GM12872 (cell line): ENCODE data around the gene RGS18.

Experiments used
- TF ChIP-seq, protein P1 (sequence below): IDR thresholded peaks from 3 replicates; pipeline ENCODE4 v1.5.1; 2011; ENCODE audit warnings: low read depth, mild to moderate bottlenecking, low read length, moderate library complexity; ENCODE audit not compliant: insufficient read depth

Gene RGS18

DNA sequence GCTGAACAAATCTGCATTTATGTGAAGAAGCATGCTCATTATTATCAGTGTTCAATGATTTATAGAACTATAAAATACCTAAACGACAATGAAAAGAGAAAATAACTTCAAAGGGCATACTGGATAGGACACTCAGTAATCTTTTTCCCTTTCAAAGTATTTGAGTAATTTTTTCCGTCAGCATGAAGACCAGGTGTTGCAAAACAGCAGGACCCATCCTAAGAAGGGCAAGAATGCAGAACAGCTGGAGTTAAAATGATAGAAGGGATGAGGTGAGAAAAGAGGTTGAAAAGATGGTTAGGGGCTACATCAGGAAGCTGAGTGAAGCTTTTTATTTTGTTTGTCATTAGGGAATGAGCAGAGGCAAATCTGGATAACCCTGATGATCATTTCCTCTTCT, 7.1 kb upstream of the RGS18 start:
- TF ChIP-seq, protein P1, sequence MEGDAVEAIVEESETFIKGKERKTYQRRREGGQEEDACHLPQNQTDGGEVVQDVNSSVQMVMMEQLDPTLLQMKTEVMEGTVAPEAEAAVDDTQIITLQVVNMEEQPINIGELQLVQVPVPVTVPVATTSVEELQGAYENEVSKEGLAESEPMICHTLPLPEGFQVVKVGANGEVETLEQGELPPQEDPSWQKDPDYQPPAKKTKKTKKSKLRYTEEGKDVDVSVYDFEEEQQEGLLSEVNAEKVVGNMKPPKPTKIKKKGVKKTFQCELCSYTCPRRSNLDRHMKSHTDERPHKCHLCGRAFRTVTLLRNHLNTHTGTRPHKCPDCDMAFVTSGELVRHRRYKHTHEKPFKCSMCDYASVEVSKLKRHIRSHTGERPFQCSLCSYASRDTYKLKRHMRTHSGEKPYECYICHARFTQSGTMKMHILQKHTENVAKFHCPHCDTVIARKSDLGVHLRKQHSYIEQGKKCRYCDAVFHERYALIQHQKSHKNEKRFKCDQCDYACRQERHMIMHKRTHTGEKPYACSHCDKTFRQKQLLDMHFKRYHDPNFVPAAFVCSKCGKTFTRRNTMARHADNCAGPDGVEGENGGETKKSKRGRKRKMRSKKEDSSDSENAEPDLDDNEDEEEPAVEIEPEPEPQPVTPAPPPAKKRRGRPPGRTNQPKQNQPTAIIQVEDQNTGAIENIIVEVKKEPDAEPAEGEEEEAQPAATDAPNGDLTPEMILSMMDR: no peak

DNA sequence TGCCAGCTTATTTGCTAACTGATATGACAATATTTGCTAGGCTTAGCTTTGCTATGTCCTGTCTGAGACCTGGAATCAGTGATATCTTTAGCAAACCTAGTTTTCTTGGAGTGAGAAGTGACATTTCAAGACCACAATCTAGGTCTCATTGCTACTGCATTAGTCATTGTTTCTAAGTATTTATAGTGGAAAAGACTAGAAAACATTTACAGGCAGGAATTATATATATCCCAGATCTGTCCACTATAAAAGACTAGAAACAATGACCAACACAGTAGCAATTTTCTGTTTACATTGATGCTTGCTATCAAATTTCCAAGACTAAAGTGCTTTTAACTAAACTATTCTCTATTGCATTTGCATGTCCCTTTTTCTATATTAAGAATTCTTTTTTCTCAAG, 5.0 kb upstream of the RGS18 start:
- TF ChIP-seq, protein P1: no peak

DNA sequence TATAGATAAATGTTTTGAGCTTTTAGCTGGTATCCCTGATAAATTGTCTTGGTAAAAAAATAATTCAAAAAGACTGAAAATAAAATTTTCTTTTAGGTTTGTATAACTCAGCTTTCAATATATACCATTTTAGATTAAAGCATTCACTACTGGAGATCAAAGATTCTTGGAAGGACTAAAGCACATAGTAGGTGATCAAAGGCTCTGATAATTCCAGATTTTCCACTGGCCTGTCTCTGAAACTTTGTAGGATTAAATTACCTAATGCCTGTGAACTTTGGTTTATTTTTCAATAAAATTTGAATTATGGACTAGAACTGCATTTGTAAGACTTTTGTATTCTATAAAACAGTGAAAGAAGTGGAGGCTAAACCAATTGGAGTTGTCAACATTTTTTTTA, 1.2 kb upstream of the RGS18 start:
- TF ChIP-seq, protein P1: no peak

DNA sequence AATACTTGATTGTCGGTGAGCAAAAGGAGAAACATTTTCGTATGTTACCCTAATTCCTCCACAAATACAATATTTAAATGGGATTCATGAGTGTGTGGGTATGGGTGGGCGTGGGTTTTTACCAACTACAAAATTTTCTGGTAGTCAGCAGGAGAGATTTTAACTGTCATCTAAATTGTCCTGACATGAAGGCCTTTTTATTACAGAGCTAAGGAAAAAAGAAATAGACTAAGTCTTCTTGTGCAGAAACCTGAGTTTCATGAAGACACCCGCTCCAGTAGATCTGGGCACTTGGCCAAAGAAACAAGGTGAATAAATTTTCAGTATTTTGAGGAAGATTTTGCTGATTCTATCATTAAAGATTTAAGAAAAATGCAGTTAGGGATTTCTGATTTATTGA, 752 bp downstream of the RGS18 start:
- TF ChIP-seq, protein P1: no peak

DNA sequence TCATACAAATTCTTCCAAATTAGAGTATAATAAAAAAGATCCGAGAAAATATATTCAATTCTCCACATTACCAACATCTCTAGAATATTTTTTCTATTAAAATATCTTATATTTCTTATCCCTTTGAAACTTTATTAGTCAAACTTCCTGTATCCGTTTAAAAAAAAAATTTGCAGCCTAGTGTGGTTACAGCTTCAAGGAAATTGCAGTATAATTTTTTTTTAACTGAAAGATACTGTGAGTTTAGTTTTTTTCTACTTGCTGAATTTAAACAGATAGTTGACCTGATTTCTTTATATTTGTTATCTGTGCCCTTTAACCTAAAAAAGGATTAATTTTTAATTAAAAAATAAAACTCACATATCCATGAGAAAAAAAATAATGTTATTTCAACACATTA, 1.5 kb downstream of the RGS18 start:
- TF ChIP-seq, protein P1: no peak

DNA sequence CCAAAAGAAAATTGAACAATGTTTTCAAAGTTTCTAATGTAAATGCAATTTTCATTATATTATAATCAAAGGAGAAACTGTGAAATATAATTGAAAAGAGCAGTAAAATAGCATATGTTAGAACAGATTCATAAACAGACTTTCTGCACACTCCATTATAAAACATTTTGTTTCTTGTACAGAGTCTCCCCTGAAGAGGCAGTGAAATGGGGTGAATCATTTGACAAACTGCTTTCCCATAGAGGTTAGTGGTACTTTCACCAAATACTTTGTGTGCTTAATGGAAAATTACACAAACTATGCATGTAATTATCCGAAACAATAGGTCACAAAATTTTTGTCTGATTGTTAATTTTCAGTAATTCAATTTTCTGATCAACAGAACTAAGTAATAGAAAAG, 1.9 kb downstream of the RGS18 start:
- TF ChIP-seq, protein P1: no peak

DNA sequence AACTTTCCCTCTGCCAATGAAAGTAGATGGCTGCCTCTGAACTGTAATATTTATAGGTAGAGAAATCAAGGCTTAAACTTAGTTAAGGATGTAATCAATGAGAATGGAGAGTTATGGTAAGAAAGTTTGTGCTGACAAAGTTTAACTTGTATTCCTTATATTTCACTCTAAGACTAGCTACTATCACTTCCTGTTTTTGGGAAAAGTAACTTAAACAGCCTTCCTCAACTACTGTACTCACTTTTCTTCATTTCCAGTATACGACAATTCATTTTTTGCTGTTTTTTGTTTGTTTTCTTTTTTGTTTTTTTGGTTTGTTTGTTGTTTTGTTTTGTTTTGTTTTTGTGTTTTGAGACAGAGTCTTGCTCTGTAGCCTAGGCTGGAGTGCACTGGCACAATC, 3.7 kb downstream of the RGS18 start:
- TF ChIP-seq, protein P1: no peak

DNA sequence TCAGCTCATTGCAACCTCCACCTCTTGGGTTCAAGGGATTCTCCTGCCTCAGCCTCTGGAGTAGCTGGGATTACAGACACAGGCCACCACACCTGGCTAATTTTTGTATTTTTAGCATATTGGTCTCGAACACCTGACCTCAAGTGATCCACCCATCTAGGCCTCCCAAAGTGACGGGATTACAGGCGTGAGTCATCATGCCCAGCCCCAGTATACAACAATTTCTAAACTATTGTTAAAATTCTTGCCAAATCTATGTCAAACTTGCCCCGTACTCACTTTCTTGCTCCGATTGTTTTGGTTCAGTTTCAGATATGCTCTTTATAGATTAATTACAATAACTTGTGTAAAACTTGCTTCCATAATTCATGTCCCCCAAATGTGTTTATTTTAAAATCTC, 4.1 kb downstream of the RGS18 start:
- TF ChIP-seq, protein P1: no peak
